Hypothalamus (tissue), 51 donors: ENCODE results near the gene SYNPO2.
"Not testable (repeated sequence)": the region's sequence is repeated elsewhere in the genome, so short reads cannot be mapped to it uniquely, and the experiment has no call there.

Experiments used
- DNase-seq, 51 donors: peaks; one replicate each; lab custom pipeline; 2025; lab: John Stamatoyannopoulos, UW

SYNPO2 gene

DNA sequence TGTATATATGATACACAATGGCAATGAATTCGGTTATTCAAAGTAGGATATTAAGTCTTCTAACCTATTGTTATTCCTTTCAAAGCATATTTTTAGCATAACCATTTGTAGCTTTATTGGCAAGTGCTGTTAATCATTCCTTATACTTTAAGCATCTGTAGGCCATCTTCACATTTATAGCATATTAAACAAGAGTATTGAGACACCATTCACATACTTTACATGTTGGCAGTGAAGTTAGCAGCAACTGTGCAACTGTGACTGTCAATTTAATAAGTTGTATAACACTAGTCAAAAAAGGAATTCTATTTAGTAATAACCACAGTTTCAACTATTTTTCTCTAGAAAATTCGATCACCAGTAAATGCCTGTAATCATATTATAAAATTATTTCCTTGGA lies 139.6 kb downstream of the SYNPO2 start:
- no peak for DNase-seq

GRCh38 chr4:119029847-119030535 lies 141.3 kb downstream of the SYNPO2 start:
- DNase-seq, result no peak

- DNase-seq, result no peak
Measured at GRCh38 chr4:119030536-119030890, 141.9 kb downstream of the SYNPO2 start.

DNA sequence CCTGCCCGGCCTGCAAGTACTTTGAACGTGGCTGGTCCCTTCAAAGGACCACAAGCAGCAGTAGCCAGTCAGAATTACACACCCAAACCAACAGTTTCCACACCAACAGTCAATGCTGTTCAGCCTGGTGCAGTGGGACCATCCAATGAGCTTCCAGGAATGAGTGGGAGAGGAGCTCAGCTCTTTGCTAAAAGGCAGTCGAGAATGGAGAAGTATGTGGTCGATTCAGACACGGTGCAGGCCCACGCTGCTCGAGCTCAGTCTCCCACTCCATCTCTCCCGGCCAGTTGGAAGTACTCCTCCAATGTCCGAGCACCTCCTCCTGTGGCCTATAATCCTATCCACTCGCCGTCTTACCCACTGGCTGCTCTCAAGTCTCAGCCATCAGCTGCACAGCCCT lies 142.6 kb downstream of the SYNPO2 start:
- DNase-seq, result no peak

DNA sequence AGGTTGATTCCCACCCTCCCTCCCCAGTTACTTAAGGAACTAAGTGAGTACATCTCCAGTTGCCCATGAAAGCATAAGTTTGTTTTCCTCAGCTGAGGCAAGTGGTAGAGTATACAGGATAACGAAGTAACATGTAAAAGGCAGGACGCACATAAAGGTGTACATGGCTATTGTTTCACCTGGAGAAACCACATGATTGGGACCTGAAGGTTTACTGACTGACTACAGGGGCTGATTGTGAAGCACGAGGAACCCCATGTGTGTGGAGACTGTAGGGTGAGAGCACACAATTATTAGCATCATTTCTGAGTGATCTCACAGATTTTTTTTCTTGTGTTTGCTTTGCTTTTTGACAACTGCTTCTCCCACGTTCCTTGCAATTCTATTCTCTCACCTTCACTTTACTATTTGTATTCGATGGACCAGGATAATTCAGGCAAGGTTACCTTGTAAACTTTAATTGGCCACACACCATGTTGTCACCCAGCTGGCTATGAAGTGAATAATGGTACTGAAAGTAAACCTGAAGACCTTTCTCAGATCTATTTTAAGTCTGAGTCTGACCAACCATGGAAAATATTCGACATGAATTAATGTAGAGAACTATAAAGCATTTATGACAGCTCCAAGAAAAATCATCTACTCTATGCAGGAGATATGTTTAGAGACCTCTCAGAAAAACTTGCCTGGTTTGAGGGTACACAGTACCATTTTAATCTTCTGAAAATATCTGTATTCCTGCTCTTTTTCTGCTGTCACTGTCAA lies 144.4 kb downstream of the SYNPO2 start:
- DNase-seq, result no peak

DNA sequence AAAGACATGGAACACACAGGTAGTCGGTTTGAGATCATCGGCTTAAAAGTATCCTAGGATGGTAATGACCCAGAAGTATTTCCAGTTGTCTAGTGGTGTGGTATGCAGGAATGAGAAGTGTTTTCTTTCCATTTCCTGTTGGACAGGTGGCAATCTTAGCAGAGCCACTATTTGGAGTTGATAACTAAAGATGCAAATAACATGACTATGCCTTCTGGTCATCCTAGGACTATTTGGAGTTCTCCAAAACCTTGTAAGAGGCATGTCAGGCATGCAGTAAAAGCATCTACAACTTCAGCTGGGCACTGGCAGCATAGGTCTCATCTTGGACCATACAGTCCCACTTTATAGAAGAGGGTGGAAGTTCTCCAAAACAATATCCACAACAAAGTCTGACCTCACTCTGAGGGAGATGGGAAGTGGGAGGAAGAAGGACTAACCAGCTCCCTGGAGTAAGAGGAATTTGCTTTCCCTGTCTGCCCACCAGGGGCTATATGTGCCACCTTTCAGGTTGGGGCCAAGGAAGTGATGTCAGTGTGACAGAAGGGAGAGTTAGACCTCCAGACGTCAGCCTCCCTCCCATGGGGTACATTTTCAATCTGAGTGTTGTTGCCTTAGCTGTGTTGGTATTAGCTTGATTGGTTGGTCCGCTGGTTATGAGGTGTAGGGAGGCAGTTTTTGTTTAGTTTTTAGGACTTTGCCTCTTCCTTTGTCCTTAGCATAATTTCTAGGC lies 145.8 kb downstream of the SYNPO2 start:
- DNase-seq, result no peak

- DNase-seq, result no peak
Measured at GRCh38 chr4:119035951-119036737, 147.5 kb downstream of the SYNPO2 start.

GRCh38 chr4:119037709-119038108 lies 149.1 kb downstream of the SYNPO2 start:
- DNase-seq, result no peak

- DNase-seq, result no peak
Measured at GRCh38 chr4:119038116-119038841, 149.6 kb downstream of the SYNPO2 start.

- DNase-seq, result no peak
Measured at GRCh38 chr4:119039160-119039559, 150.5 kb downstream of the SYNPO2 start.

DNA sequence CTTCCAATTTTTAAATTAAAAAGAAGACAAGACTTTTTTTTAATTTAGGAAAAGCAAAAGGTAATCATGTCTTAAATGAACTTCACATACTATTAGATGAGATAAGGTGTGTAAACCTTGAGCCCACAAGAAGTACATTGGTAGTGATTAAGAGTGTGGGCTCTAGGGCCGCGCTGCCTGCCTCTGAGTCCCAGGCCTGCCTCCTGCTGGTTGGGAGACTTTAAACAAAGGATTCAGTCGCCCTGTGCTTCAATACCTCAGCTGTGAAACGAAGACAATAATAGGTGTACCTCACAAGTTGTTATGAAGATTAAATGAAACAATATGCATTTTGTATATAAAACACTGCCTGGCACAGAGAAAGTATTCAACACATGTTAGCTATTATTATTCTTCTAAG lies 151.1 kb downstream of the SYNPO2 start:
- DNase-seq, result peak in 1 of 51 donors; percentile 4

DNA sequence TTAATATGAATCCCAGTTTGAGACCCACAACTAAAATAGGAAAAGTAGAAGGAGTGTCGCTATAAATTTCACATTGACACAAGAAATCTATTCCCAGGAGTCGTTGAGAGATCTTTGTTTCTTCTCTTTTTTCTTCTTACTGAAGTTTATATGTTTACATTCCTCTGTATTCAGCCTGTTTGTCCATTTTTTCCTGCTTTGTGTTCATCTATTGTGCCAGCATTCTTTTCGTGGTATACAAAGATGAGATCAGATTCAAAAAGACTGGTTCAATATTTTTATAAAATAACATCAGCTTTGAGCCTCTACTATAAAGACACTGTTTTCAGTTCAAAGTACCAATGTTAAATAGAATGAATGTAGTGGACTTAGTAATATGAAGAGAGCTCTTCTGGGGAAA lies 151.6 kb downstream of the SYNPO2 start:
- no peak for DNase-seq

GRCh38 chr4:119040694-119041185 lies 152.1 kb downstream of the SYNPO2 start:
- DNase-seq, result peak in 1 of 51 donors; percentile 21

GRCh38 chr4:119041396-119041795 lies 152.7 kb downstream of the SYNPO2 start:
- no peak for DNase-seq

DNA sequence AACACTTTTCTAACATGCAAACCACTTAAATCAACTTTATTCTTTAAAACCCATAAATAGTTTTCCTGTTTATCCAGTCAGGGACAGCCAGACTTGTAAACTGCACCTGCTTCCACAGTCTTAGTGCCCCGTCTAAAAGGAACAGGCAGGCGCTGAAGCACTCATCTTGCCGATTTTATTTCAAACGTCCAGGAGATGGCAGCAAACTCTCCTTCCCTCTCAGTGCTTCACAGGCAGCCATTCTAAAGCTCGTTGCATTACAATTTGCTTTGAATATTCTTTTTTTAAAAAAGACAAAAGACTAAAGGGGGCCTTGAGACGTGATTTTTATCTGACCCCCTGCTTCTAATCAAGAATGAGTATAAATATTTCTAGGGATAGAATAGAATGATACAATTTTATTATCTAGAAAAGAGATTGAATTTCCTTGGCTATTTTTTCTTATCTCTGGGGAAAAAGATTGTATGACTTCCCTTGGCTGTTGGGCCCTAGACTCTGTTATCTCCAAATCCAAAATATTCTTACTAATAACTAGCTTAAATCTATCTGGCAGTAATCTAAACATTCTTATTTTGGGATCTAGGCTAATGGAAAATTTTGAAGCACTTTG lies 153.4 kb downstream of the SYNPO2 start:
- DNase-seq, result peak in 22 of 51 donors; percentile 2 to 63 (median 28)

DNA sequence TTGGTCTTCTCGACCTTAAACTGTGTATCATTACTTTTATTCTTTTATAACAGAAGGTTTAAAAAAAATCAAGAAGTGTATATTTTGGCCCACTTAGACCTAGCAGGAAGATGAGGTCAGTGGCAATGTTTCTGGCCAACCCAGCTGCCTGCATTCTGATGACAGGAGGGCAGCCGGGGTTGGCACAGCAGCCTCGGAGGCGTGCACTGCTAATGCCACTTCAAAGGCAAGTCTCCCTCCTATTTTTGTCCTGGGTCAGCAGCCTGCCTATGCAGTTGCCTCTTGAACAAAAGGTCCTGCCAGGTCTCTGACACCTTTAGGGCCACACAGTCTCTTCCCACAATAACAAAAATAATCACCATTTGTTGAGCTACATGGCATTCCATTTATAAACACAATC lies 157.6 kb downstream of the SYNPO2 start:
- DNase-seq, result peak in 5 of 51 donors; percentile 3 to 31 (median 13)

- not testable (repeated sequence) for DNase-seq
Measured at GRCh38 chr4:119047059-119047458, 158.4 kb downstream of the SYNPO2 start.

DNA sequence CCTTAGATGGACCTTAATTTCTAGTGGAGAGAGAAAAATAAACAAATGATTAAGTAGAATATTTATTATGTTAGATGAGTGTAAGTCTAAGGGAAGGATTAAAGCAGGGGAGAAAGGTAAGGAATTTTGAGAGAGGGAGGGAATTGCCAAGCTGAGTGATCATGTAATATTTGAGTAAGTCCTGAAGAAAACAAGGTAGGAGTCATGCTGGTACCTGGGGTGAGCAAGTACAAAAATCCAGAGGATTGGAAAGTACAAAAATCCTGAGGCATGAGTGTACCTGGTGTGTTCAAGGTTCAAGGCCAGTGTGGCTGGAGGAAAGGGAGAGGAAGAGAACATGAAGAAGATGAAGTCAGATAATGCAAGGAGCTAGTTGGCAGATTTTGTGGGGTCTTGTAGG lies 159.8 kb downstream of the SYNPO2 start:
- no peak for DNase-seq

DNA sequence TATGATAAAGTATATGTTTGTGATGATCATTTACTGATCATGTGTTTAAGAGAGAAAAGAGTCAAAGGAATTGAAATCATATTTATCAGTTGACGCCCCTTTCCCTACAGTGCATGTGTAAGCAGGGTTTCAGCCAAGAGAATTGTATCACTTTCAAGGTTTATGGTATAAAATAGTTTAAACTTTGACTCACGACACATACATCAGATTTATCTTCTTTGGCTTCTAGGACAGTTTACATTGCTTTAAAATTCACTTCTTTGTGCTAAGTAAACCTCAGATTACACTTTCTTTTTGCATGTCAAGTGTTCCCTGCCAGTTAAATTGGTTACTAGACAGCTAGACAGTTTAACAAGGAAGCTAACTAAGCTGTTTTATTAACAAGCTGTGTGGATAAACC lies 160.7 kb downstream of the SYNPO2 start:
- no peak for DNase-seq
